K562 (cell line): ENCODE results near the gene ESRRB. TPM values are rescaled to one million over a fixed set of nuclear protein-coding genes. Genes with fewer than 3 reads are reported as not detected.

Source experiments
- ATAC-seq: fragments of 200-7000 bp; cut with Tn5 transposase; 3 replicates; pipeline ENCODE4 v1.9.1; 2020; ENCODE audit warnings: moderate library complexity
- BruUV-seq: library from RNA; stranded (reverse); fragments of 400-500 nt; replicated peaks from 2 replicates; lab custom pipeline; 2021; lab: Mats Ljungman, UMichigan
- CTCF ChIA-PET: fragments of 300-600 bp; formaldehyde crosslinking; extraction: SDS; loops from one replicate; lab custom pipeline; 2021; ENCODE audit warnings: low intra/inter-chr PET ratio; lab: Yijun Ruan, JAX
- POLR2A ChIA-PET: fragments of 300-600, 350-650 bp; sonication (Branson Sonifier 250); formaldehyde crosslinking; extraction: SDS; loops from one replicate; lab custom pipeline; 2021; ENCODE audit warnings: antibody characterized with exemption, inconsistent platforms; lab: Yijun Ruan, JAX
- DNase-seq, 4 experiments: peaks; one replicate each; pipeline versions ENCODE4 v3.0.0 to v3.0.0-alpha.2; 2011 to 2018; ENCODE audit warnings: low spot score in 3 of 4, mixed read lengths in 3 of 4; ENCODE audit errors: extremely low read depth in 1 of 4
- FAIRE-seq: peaks from 2 replicates; lab custom pipeline; 2011; peaks lifted over from hg19 to GRCh38; lab: Jason Lieb, UNC
- H2AFZ ChIP-seq: 2 replicates; pipeline ENCODE4 v1.6.0; 2011; ENCODE audit warnings: low read depth, low read length, control low read depth, inconsistent platforms
- H3K27ac ChIP-seq: fragments of 200-600 bp; 3 replicates; pipeline ENCODE4 v1.8.0; 2011; ENCODE audit warnings: low read depth, mild to moderate bottlenecking, control low read depth, inconsistent platforms, low read length, moderate library complexity, mixed read lengths; ENCODE audit errors: extremely low read depth
- H3K27me3 ChIP-seq, 2 experiments: fragments of 300-600 bp in 1 of 2; 2 replicates in 1 of 2; 3 replicates in 1 of 2; pipeline versions ENCODE4 v1.6.0 to v1.8.0; 2011; ENCODE audit warnings: inconsistent platforms in 2 of 2, low read length in 2 of 2, mild to moderate bottlenecking in 1 of 2, mixed read lengths in 1 of 2, moderate library complexity in 1 of 2; ENCODE audit not compliant: control insufficient read depth in 2 of 2, insufficient read depth in 2 of 2
- H3K36me3 ChIP-seq: fragments of 300-600 bp; 3 replicates; pipeline ENCODE4 v1.8.0; 2011; ENCODE audit warnings: mild to moderate bottlenecking, low read length, inconsistent platforms; ENCODE audit not compliant: control insufficient read depth, insufficient read depth
- H3K4me1 ChIP-seq, 2 experiments: fragments of 200-600 bp in 1 of 2; replicated peaks in 1 of 2; 2 replicates in 1 of 2; 3 replicates in 1 of 2; pipeline versions ENCODE4 v1.5.1 to v1.8.0; 2011; ENCODE audit warnings: inconsistent platforms in 2 of 2, low read length in 2 of 2, mild to moderate bottlenecking in 1 of 2, mixed read lengths in 1 of 2, moderate library complexity in 1 of 2; ENCODE audit not compliant: control insufficient read depth in 2 of 2, insufficient read depth in 2 of 2
- H3K4me2 ChIP-seq: 2 replicates; pipeline ENCODE4 v1.6.1; 2011; ENCODE audit warnings: low read length, control low read depth, inconsistent platforms, mixed read lengths; ENCODE audit not compliant: insufficient read depth
- H3K4me3 ChIP-seq: fragments of 200-600 bp; sonication (generic), shearing (Covaris generic); 2 replicates; pipeline ENCODE4 v1.5.1; 2016; ENCODE audit warnings: control low read depth, inconsistent platforms
- H3K79me2 ChIP-seq: fragments of 200-600 bp; 3 replicates; pipeline ENCODE4 v1.8.0; 2011; ENCODE audit warnings: low read length, inconsistent platforms; ENCODE audit not compliant: control insufficient read depth, insufficient read depth
- H3K9ac ChIP-seq, 2 experiments: 2 replicates each; pipeline versions ENCODE4 v1.6.0 to v1.6.1; 2011; ENCODE audit warnings: low read depth in 2 of 2, low read length in 2 of 2, control low read depth in 1 of 2, inconsistent platforms in 1 of 2, mild to moderate bottlenecking in 1 of 2, mixed read lengths in 1 of 2; ENCODE audit not compliant: insufficient read depth in 1 of 2
- H3K9me1 ChIP-seq: one replicate; pipeline ENCODE4 v1.6.0; 2011; ENCODE audit warnings: inconsistent platforms, mild to moderate bottlenecking, low read length, moderate library complexity; ENCODE audit not compliant: control insufficient read depth, insufficient read depth
- H3K9me3 ChIP-seq: replicated peaks from 2 replicates; pipeline ENCODE4 v1.5.1; 2011; ENCODE audit warnings: low read depth, low read length, inconsistent platforms; ENCODE audit not compliant: control insufficient read depth, insufficient read depth
- H4K20me1 ChIP-seq: replicated peaks from 2 replicates; pipeline ENCODE4 v1.6.1; 2011; ENCODE audit warnings: low read length, inconsistent platforms, mixed read lengths; ENCODE audit not compliant: control insufficient read depth, insufficient read depth
- BRD9 ChIP-seq: fragments of 450-650 bp; IDR thresholded peaks from 2 replicates; pipeline ENCODE4 v1.6.1; 2018; ENCODE audit warnings: low read depth; ENCODE audit not compliant: partially characterized antibody
- C11orf30 ChIP-seq: fragments of 450-650 bp; IDR thresholded peaks from 2 replicates; pipeline ENCODE4 v1.6.1; 2016; ENCODE audit warnings: low read depth, mild to moderate bottlenecking
- CAMTA2 ChIP-seq: fragments of 250-450 bp; sonication (Bioruptor Pico); conservative IDR thresholded peaks from 2 replicates; pipeline ENCODE4 v1.5.1; 2022
- COPS2 ChIP-seq: fragments of 450-650 bp; conservative IDR thresholded peaks from 2 replicates; pipeline ENCODE4 v1.6.1; 2016; ENCODE audit warnings: mild to moderate bottlenecking, moderate library complexity
- FUS ChIP-seq: fragments of 200-400 bp; formaldehyde crosslinking; optimal IDR thresholded peaks from 2 replicates; pipeline ENCODE3; 2017; ENCODE audit warnings: low read depth, low read length
- NR1H2 ChIP-seq: sonication (generic); formaldehyde crosslinking; IDR thresholded peaks from 2 replicates; pipeline ENCODE4 v1.4.0; 2020; ENCODE audit warnings: mild to moderate bottlenecking, missing genetic modification reagents
- POLR2AphosphoS2 ChIP-seq: IDR thresholded peaks from 2 replicates; pipeline ENCODE4 v1.6.1; 2012; ENCODE audit warnings: low read length, improper control_type of control experiment
- TSC22D4 ChIP-seq: fragments of 450-650 bp; IDR thresholded peaks from 2 replicates; pipeline ENCODE4 v1.6.1; 2016; ENCODE audit warnings: missing genetic modification characterization, missing biosample characterization, control low read depth
- ZNF354B ChIP-seq: fragments of 250-450 bp; sonication (Bioruptor Pico); IDR thresholded peaks from 2 replicates; pipeline ENCODE4 v1.4.0; 2020
- ZNF445 ChIP-seq: fragments of 250-450 bp; sonication (Bioruptor Pico); IDR thresholded peaks from 2 replicates; pipeline ENCODE4 v1.4.0; 2020; ENCODE audit warnings: low read depth, mild to moderate bottlenecking, moderate library complexity
- WGBS: fragments of 100-300 bp; shearing (Covaris generic); methylation state at CpG from one replicate; pipeline ENCODE4 v1.1.6; 2016; ENCODE audit warnings: low coverage, mixed read lengths; ENCODE audit not compliant: insufficient coverage; ENCODE audit errors: missing lambda C conversion rate; 5-methylcytosine and 5-hydroxymethylcytosine counted together
- in situ Hi-C: fragments of 300-500 bp; cut with MboI; formaldehyde crosslinking; loops from 4 replicates; pipeline ENCODE4 v1.15.0; 2018; ENCODE audit warnings: inconsistent platforms, mixed read lengths
- intact Hi-C: fragments of 100-400 bp; cut with micrococcal nuclease; formaldehyde crosslinking; loops from 2 replicates; pipeline ENCODE4 v1.14.2; 2022
- polyA plus RNA-seq, 8 experiments: library from polyadenylated mRNA; depleted of rRNA in 4 of 8; stranded (reverse) in 5 of 8; unstranded in 3 of 8; fragments of >200 nt; fragmentation: Nextera tagmentation in 2 of 8; fragmentation: Illumina TruSeq in 1 of 8; extraction: Ambion mirVana in 2 of 8; extraction: Trizol in 1 of 8; gene quantifications; 2 replicates each; pipeline versions ENCODE4 v1.2.1 to v1.2.3, GENCODE V29; 2011 to 2014; ENCODE audit warnings: inconsistent platforms in 1 of 8, missing spikeins in 1 of 8
- total RNA-seq, 7 experiments: library from RNA; depleted of rRNA in 6 of 7; stranded (reverse); fragments of >200 nt in 6 of 7; fragmentation: Illumina TruSeq in 2 of 7; extraction: Trizol in 2 of 7; gene quantifications; 2 replicates each; pipeline versions ENCODE4 v1.2.1 to v1.2.3, GENCODE V29; 2011 to 2021; ENCODE audit warnings: low replicate concordance in 1 of 7
- TF ChIP-seq, protein P1 (sequence below): sonication (generic); formaldehyde crosslinking; IDR thresholded peaks from 2 replicates; pipeline ENCODE4 v1.8.1; 2023; ENCODE audit warnings: mild to moderate bottlenecking, missing genetic modification reagents
- TF ChIP-seq, protein P2 (sequence below): fragments of 250-450 bp; sonication (Bioruptor Pico); IDR thresholded peaks from 2 replicates; pipeline ENCODE4 v1.4.0; 2020; ENCODE audit warnings: mild to moderate bottlenecking, moderate library complexity, borderline replicate concordance
- TF ChIP-seq, protein P3 (sequence below): sonication (generic); formaldehyde crosslinking; IDR thresholded peaks from 2 replicates; pipeline ENCODE4 v1.8.1; 2023; ENCODE audit warnings: mild to moderate bottlenecking, missing genetic modification reagents

ESRRB gene
- total and polyA plus RNA-seq, 9 of the 15 experiments (the other 6 are each of a cell fraction or from before 2014, with no cell fraction given) = 3.2 to 24.7 (median 14.5) TPM

DNA sequence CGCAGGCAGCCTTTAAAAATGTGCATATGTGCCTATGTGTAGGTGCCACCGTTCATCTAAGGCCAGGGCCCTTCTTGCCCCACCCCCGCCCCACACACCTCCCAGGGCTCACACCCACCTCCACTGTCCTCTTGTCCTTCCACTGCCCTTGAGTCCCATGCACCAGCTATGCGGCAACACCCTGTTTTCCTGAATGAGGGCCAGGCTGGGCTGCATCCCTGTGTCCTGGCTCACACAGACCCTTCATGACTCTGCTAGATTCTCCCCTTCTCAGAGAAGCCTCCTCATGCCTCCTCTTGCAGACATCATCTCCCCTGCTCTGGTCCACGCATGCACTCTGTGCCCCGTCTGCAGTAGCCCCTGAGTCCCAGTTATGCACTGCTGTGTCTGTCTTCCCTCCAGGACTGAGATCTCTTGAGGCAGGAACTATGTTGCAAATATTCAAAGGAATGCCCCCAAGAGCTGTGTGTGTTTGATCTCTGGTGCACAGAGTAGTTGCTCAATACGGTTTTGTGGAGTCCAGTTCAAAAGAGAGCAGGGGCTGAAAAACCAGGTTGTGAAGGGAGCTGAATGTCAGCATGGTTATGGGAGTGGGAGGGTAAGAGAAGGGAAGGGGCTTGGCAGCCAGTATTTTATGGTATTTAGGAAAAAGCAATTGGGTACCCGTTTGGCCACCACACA, 47.3 kb upstream of the ESRRB start (continued):
- TF ChIP-seq, protein P1, sequence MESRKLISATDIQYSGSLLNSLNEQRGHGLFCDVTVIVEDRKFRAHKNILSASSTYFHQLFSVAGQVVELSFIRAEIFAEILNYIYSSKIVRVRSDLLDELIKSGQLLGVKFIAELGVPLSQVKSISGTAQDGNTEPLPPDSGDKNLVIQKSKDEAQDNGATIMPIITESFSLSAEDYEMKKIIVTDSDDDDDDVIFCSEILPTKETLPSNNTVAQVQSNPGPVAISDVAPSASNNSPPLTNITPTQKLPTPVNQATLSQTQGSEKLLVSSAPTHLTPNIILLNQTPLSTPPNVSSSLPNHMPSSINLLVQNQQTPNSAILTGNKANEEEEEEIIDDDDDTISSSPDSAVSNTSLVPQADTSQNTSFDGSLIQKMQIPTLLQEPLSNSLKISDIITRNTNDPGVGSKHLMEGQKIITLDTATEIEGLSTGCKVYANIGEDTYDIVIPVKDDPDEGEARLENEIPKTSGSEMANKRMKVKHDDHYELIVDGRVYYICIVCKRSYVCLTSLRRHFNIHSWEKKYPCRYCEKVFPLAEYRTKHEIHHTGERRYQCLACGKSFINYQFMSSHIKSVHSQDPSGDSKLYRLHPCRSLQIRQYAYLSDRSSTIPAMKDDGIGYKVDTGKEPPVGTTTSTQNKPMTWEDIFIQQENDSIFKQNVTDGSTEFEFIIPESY = no peak

DNA sequence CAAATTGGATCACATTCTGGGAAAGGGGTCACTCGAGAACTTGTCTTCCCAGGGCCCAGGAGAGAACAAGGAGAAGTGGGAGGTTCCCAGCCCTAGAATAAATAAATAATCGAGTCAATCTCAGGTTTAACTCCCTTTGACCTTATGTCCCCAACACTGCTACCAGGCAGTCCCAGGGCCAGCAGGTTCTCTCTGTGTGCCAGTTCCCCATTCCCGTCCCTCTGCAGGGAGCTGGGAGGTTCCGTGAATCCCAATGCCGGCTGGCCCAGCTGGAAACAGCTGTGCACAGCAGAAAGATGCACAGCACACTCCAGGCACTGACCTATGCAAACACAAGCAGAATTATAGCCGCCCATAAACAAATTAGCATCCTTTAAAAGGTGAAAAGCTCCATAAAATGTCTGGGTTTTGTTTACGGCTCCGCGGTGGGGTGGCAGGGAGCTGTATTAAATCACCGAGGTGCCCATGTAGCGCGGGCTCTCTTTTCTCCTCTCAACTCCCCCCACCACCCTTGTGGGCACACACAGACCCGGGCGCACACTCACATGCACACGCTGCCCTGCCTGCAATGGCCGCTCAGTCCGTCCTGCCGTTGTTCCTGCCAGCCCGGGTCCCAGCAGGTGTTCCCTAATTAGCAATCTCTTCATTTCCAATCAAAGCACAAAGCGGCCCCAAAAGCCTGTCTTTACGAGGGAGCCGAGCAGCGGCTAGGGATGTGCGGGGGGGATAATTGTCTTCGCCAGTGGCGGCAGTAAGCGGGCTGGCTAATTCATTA, 46.6 kb upstream of the ESRRB start:
- Histone ChIP-seq H3K27me3 (no peaks in the 10 kb centered on the region), H3K27ac (no peak overlapping the region), H3K4me3 (no peak overlapping the region), H2AFZ (no peak overlapping the region), H3K9ac (no peak overlapping the region), H3K4me2 (no peak overlapping the region), H3K9me1 (no peaks in the 10 kb centered on the region), H3K4me1 (no peaks in the 10 kb centered on the region; a peak in 1 of 5 replicates), H3K79me2 (no peaks in the 10 kb centered on the region), H4K20me1 (no peaks in the 10 kb centered on the region), H3K36me3 (0 out of 3 replicates have a peak, but pooled peaks cover 2% of the 10 kb centered on the region), H3K9me3 (no peaks in the 10 kb centered on the region)
- no peak for TF ChIP-seq ZNF354B (CRISPR knock-in tag)
- no peak for TF ChIP-seq BRD9
- TF ChIP-seq COPS2 = no peak
- no peak for TF ChIP-seq TSC22D4 (tag)
- TF ChIP-seq POLR2AphosphoS2 = no peak
- TF ChIP-seq CAMTA2 (CRISPR knock-in tag) = no peak
- no peak for TF ChIP-seq ZNF445
- TF ChIP-seq FUS = no peak
- TF ChIP-seq NR1H2 (CRISPR knock-in tag) = no peak
- TF ChIP-seq, protein P2, sequence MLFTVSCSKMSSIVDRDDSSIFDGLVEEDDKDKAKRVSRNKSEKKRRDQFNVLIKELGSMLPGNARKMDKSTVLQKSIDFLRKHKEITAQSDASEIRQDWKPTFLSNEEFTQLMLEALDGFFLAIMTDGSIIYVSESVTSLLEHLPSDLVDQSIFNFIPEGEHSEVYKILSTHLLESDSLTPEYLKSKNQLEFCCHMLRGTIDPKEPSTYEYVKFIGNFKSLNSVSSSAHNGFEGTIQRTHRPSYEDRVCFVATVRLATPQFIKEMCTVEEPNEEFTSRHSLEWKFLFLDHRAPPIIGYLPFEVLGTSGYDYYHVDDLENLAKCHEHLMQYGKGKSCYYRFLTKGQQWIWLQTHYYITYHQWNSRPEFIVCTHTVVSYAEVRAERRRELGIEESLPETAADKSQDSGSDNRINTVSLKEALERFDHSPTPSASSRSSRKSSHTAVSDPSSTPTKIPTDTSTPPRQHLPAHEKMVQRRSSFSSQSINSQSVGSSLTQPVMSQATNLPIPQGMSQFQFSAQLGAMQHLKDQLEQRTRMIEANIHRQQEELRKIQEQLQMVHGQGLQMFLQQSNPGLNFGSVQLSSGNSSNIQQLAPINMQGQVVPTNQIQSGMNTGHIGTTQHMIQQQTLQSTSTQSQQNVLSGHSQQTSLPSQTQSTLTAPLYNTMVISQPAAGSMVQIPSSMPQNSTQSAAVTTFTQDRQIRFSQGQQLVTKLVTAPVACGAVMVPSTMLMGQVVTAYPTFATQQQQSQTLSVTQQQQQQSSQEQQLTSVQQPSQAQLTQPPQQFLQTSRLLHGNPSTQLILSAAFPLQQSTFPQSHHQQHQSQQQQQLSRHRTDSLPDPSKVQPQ = no peak
- TF ChIP-seq, protein P3, sequence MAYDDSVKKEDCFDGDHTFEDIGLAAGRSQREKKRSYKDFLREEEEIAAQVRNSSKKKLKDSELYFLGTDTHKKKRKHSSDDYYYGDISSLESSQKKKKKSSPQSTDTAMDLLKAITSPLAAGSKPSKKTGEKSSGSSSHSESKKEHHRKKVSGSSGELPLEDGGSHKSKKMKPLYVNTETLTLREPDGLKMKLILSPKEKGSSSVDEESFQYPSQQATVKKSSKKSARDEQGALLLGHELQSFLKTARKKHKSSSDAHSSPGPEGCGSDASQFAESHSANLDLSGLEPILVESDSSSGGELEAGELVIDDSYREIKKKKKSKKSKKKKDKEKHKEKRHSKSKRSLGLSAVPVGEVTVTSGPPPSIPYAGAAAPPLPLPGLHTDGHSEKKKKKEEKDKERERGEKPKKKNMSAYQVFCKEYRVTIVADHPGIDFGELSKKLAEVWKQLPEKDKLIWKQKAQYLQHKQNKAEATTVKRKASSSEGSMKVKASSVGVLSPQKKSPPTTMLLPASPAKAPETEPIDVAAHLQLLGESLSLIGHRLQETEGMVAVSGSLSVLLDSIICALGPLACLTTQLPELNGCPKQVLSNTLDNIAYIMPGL (CRISPR knock-in tag) = no peak
- no peak for TF ChIP-seq C11orf30
- intact Hi-C loops = no loop called here
- WGBS = 73% methylated on average over 17 of the region's 27 CpGs
- ChIA-PET POLR2A (no interaction called here), CTCF (no interaction called here)
- DNase-seq (no peak), ATAC-seq (no peak), FAIRE-seq (no peak)
- in situ Hi-C loops = no loop called here
- BruUV-seq = no TSS peak
